Uterus (tissue), 2 donors: Measurements from ENCODE around the gene PPP4C.

Experiments used
- POLR2A ChIP-seq, 2 donors: fragments of 450-650 bp; IDR thresholded peaks; one replicate each; pipeline ENCODE4 v1.6.1; 2016; ENCODE audit warnings: antibody characterized with exemption in 2 of 2, mild to moderate bottlenecking in 1 of 2, moderate library complexity in 1 of 2
- TF ChIP-seq, protein P1 (sequence below), 4 experiments: fragments of 200-600 bp in 2 of 4; fragments of 450-650 bp in 2 of 4; sonication (generic) in 2 of 4; IDR thresholded peaks; one replicate each; pipeline ENCODE4 v1.5.1; 2016 to 2019; ENCODE audit warnings: antibody characterized with exemption in 4 of 4, mild to moderate bottlenecking in 2 of 4, moderate library complexity in 1 of 4

DNA sequence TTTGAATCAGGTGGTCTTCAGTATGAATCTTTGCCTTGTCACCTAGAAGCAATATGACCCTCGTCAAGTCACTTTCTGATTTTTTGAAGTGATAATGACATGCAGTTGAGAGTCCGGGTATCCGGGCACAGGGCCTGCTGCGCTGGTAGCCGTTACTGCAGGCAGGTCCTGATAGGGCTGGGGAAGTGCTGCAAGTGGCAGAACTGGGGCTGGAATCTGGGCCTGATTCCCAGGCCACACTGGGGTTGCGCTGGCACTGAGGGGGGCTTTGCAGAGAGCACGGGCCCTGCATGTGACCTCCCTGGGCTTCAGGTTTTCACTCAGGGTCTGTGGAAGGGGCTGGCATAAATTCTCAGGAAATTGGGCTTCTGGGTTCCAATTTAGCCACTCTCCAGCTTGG, 3.0 kb downstream of the PPP4C start:
- no peak for TF ChIP-seq POLR2A (IDR thresholded peaks at IDR 0.05)
- TF ChIP-seq, protein P1, sequence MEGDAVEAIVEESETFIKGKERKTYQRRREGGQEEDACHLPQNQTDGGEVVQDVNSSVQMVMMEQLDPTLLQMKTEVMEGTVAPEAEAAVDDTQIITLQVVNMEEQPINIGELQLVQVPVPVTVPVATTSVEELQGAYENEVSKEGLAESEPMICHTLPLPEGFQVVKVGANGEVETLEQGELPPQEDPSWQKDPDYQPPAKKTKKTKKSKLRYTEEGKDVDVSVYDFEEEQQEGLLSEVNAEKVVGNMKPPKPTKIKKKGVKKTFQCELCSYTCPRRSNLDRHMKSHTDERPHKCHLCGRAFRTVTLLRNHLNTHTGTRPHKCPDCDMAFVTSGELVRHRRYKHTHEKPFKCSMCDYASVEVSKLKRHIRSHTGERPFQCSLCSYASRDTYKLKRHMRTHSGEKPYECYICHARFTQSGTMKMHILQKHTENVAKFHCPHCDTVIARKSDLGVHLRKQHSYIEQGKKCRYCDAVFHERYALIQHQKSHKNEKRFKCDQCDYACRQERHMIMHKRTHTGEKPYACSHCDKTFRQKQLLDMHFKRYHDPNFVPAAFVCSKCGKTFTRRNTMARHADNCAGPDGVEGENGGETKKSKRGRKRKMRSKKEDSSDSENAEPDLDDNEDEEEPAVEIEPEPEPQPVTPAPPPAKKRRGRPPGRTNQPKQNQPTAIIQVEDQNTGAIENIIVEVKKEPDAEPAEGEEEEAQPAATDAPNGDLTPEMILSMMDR (IDR thresholded peaks at IDR 0.05) = no peak
